ENCODE measurements around the gene GTF2A2.
A peak's percentile ranks its signal among the peaks of the same experiment; 100 is the strongest.
"Not testable (repeated sequence)": the region's sequence is repeated elsewhere in the genome, so short reads cannot be mapped to it uniquely, and the experiment has no call there.

Gene GTF2A2

DNA sequence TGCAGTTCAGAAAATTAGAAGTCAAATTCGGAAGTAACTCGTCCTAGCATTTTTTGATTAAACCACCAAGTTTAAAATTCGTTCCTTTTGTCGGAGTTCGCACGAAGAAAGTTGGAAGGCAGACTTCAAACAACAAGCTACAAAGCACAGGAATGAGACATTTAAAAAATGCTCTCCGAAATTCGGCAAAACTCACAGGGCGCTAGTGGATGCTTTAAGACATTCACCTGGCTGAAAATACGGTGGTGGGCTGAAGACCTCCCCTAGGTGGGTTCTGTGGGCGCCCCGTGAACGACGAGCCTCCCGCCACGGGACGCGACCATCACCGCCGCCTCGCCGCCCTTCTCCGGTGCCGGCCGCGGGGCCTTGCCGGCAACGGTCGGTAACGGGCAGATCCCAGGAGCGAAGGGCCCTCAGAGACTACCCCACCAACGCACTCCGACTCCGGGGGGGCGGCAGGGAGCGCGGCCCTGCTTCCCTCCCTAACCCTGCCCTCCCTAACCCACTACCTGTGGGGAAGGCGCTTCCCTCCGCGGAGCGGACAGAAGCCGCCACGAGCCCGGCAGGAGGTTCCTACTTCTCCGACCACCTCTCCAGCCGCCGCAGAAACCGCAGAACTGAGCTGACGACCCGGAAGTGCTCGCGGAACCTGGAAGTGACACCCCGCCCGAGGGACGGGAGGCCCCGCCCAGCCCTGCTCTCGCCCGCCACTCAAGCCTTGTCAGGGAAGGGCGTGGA lies at the start of gene GTF2A2:
TSS of gene GTF2A2 (minus strand) at position 619 of the 738 bp plus-strand sequence. CDS start 5,238 bp downstream, outside the sequence.
- peak; percentile 95 for DNase-seq

DNA sequence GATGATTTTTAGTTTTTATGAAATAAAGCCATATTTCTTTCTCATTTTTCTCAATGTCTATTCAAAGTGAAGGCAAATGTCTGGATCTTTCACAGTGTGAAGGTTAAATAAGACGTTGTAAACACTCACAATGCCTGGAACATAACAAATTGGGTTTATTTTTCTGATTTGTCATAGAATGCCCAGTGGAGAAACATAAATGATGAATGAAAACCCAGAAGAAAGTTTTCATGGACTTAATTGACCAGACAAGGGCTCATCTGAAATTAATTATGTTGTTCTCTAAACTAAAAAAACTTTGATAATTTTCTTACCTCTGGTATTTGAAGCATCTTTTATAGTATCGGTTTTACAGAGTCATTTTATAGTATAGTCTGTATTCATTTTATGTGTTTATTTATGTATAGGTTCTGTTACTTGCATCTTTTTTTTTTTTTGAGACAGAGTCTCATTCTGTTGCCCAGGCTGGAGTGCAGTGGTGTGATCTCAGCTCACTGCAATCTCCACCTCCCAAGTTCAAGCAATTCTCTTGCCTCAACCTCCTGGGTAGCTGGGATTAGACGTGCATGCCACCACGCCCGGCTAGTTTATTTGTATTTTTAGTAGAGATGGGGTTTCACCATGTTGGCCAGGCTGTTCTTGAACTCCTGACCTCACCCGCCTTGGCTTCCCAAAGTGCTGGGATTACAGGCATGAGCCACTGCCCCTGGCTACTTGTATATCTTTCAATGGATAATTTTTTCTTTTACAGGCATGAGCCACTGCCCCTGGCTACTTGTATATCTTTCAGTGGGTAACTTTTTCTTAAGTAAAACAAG lies 46.9 kb upstream of the GTF2A2 start:
- DNase-seq: no peak

- DNase-seq: no peak
Observed at GRCh38 chr15:59702351-59702750, 45.0 kb upstream of the GTF2A2 start.

GRCh38 chr15:59701880-59702279 lies 44.6 kb upstream of the GTF2A2 start:
- DNase-seq: no peak

- no peak for DNase-seq
Observed at GRCh38 chr15:59699810-59700431, 42.6 kb upstream of the GTF2A2 start.

DNA sequence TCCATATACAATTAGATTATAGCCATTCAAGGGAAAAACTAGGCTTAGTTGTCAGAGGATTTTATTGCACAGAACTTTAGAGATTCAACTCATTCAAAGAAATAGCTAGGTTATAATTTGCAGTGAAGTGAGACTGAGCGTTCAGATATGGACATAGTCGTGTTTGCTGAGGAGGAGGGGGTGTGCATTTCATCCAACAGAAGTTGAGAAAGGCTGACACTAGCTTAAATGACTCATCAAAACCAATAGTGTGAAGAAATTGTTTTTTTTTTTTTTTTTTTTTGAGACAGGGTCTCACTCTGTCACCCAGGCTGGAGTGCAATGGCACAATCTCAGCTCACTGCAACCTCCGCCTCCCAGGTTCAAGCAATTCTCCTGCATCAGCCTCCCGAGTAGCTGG lies 40.8 kb upstream of the GTF2A2 start:
- not testable (repeated sequence) for DNase-seq

DNA sequence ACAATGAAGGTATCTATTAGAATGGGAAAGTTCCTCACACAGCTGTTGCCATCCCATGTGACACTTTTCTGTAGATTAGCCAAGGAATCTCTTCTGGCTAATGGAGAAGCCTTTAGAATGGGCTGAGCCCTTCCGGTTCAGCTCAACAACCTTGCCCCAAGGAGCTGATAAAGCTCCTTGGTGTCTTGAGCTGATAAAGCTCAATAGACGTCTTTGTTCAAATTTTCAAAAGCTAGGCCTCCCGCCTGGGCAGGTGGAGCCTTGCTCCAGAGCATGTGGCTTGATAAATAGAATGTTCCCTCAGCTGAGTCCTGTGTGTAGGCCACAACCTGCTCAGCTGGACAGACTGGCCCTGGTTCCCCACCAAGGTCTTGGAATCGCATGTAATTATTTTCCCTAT lies 39.0 kb upstream of the GTF2A2 start:
- no peak for DNase-seq

- DNase-seq: no peak
Observed at GRCh38 chr15:59694779-59695178, 37.5 kb upstream of the GTF2A2 start.

DNA sequence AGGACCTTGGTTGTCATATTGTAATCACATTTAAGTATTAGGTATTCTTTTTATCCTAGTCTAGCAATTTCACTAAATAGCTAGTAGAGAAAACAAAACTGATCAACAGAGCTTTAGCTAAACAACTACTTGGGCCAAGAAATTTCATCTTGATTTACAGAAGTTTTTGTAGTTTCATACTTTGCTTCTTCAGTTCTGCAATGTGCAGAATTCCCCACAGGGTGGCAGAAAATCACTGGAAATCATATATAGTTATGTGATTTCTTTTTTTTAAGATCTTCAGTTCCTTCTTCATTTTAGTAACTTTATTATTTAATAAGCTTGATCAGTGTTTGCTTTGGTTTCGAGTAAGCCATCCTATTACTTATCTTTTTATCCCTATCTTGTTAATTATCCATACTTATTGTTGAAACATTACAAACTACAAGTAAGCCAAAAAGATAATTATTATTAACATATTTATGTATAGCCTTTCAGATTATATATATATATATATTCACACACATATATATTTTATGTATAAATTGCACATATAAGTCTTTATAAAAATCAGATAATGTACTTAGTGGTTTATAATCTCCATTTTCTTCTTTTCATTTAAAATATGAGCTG lies 34.0 kb upstream of the GTF2A2 start:
- peak; percentile 5 for DNase-seq

GRCh38 chr15:59689626-59690236 lies 32.4 kb upstream of the GTF2A2 start:
- DNase-seq: peak; percentile 70

GRCh38 chr15:59688782-59689625 lies 31.7 kb upstream of the GTF2A2 start, which contains the start of gene BNIP2:
Gene BNIP2 (minus strand): TSS chr15:59689320. CDS start chr15:59682457, 6,863 bp downstream.
- peak; percentile 97 for DNase-seq

GRCh38 chr15:59688423-59688781 lies 31.1 kb upstream of the GTF2A2 start:
- DNase-seq: no peak

DNA sequence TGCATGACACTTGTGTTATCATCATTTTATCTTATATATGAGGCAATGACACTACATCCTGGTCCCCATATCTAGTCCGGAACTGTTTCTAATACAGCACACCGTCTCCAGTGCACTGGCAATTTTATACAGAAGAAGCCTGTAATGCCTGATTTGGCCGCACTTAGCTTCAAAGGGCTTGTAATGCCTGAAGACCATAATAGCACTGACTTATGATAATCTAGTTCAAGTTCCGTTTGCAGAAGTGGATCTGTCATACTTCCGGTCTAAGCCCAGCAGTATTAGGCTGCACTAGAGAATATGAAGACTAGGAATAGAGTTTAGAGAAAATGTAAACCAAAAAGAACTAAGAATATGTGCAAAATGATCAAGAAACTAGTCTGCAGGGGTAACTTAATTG lies 30.5 kb upstream of the GTF2A2 start:
- no peak for DNase-seq

DNA sequence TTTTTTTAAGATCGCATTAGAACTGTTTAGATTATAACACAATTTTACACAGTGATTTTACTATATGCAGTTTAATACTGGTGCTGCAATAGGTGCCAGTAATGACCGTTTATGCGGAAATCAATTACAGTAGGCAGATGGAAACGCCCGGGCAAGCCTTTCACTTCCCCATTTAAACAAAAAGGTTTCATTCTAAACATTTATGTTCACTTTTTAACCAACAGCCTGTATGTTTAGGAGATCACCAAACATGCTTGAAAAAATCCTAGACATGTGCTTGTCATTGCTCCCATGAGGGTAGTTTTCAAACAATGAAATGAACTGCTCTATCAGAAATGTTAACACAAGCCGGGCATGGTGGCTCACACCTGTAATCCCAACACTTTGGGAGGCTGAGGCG lies 29.1 kb upstream of the GTF2A2 start:
- no peak for DNase-seq

GRCh38 chr15:59685737-59686297 lies 28.5 kb upstream of the GTF2A2 start:
- no peak for DNase-seq

DNA sequence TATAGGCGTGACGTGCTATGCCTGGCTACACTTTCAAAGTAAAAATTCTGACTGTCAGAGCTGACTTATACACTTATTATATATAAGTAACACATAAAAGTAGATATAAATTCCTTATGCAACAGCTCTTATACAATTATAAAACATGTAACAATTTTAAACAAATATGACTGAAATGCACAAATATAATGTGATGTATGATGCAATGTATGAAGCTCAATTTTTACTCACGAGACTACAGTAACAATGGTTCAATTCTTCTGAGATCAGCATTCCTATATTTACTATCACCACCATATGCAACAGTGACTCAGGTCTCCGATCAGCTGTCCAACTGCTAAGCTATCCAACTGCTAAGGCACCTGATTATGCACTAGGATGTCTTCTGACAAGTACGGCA lies 23.6 kb upstream of the GTF2A2 start:
- DNase-seq: no peak

GRCh38 chr15:59680346-59680745 lies 23.0 kb upstream of the GTF2A2 start:
- no peak for DNase-seq

DNA sequence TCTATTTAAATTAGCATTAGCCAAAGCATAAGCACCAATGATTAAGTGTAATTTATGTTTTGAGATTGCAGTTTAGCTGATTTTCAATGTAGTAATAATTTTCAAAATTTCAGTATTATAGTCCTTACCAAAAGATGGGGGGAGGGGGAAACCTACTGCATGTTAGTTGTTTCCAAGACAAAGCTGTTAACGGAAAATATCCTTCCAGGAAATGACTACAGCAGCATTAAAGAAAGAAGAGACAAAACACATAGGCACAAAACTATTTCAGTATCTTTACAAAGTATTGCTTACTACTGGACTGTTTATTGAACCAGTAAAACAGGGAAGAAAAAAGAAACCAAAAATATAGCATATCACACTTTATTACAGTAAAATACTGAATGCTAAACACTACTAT lies 21.3 kb upstream of the GTF2A2 start:
- DNase-seq: no peak

DNA sequence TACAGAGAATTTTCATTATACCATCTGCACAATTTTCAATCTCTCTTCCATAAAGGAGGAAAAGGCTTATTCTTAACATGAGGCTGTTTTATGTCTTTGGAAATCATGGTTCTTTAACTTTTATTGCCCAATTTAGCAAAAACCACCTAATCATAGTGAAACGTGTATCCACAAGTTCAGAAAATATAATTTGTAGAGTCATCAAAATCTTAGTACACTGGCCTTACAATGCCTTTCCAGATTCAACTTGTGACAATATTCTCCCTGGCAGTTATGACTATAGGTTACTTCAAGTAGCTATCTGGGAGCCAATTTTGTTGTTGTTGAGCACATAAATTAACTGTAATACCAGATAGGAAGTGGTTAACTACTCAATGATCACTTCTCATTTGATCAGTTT lies 20.9 kb upstream of the GTF2A2 start:
- no peak for DNase-seq

DNA sequence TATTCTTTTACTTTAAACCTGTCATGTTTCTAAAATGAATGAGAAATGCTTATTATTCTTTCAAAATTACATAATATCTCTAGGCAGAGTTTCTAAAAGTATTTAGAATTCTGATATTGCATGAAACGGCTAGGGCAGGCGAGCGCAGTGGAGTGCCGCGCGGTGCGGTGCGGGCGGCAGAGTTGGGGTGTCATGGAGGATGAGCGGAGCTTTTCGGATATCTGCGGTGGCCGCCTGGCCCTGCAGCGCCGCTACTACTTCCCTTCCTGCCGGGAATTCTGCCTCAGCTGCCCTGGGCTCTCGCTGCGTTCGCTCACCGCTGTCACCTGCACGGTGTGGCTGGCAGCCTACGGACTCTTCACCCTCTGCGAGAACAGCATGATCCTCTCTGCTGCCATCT lies 19.2 kb upstream of the GTF2A2 start:
- DNase-seq: no peak

DNA sequence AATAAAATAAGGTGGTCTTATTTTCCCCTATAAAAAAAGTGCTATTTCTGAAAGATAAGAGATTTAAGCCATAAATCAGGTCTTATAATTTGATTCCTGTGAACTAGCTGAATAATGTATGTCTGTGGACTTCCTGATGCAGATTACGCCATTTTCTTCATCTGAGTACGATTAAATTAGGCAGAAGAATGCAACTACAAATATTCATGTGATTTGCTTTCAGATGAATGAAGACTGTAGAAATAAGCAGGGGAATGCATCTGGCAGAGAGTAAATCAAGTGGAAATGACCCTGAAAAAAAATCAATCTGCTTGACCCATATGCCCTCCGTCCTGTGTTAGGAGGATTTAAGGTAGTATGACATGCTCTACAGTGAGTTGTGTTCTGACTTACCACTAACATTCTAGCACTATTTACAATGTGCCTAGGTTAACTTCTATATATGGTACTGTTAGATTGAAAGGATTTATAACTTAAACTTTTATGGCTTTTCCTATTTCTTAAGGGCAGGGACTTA lies 17.1 kb upstream of the GTF2A2 start:
- no peak for DNase-seq
